Sigmoid colon (tissue), 7 donors: ENCODE measurements around the gene NTMT2. TPM values are rescaled to one million over a fixed set of nuclear protein-coding genes. Genes with fewer than 3 reads are reported as not detected.

Experiments used
- DNase-seq: peaks from one replicate; pipeline ENCODE4 v3.0.0-alpha.2; 2019
- H3K27ac ChIP-seq, 4 donors: fragments of 200-600 bp; sonication (generic); one replicate each; pipeline ENCODE4 v1.5.1; 2016 to 2019; ENCODE audit warnings: mild to moderate bottlenecking in 1 of 4
- H3K27me3 ChIP-seq, 3 donors: fragments of 200-600 bp; sonication (generic); one replicate each; pipeline ENCODE4 v1.5.1; 2019; ENCODE audit warnings: mild to moderate bottlenecking in 1 of 3
- H3K36me3 ChIP-seq, 4 donors: fragments of 200-600 bp; sonication (generic); one replicate each; pipeline ENCODE4 v1.5.1; 2016 to 2019
- H3K4me1 ChIP-seq, 4 donors: fragments of 200-600 bp; sonication (generic); one replicate each; pipeline ENCODE4 v1.5.1; 2017 to 2019
- H3K4me3 ChIP-seq, 4 donors: fragments of 200-600 bp; sonication (generic); one replicate each; pipeline ENCODE4 v1.5.1; 2017 to 2019; ENCODE audit warnings: mild to moderate bottlenecking in 2 of 4, moderate library complexity in 1 of 4
- H3K9me3 ChIP-seq, 4 donors: fragments of 200-600 bp in 3 of 4; sonication (generic) in 3 of 4; one replicate each; pipeline versions ENCODE4 v1.5.1 to v1.6.1; 2013 to 2019
- CTCF ChIP-seq, 4 experiments: fragments of 450-650 bp in 3 of 4; fragments of 200-600 bp in 1 of 4; IDR thresholded peaks; one replicate each; pipeline ENCODE4 v1.5.1; 2016 to 2019; ENCODE audit warnings: antibody characterized with exemption in 4 of 4, mild to moderate bottlenecking in 3 of 4, moderate library complexity in 2 of 4
- EP300 ChIP-seq, 4 donors: sonication (generic); formaldehyde crosslinking; IDR thresholded peaks; one replicate each; pipeline ENCODE4 v1.6.1; 2017; ENCODE audit warnings: antibody characterized with exemption in 4 of 4
- POLR2A ChIP-seq, 2 donors: fragments of 450-650 bp; IDR thresholded peaks; one replicate each; pipeline ENCODE4 v1.6.1; 2016; ENCODE audit warnings: antibody characterized with exemption in 2 of 2, mild to moderate bottlenecking in 2 of 2, moderate library complexity in 2 of 2
- POLR2AphosphoS5 ChIP-seq, 4 donors: sonication (generic); formaldehyde crosslinking; IDR thresholded peaks; one replicate each; pipeline ENCODE4 v1.6.1; 2017; ENCODE audit warnings: antibody characterized with exemption in 4 of 4
- WGBS, 2 donors: extraction: QIAGEN DNeasy Blood & Tissue Kit; methylation state at CpG; one replicate each; pipeline ENCODE4 v1.1.7; 2013; 5-methylcytosine and 5-hydroxymethylcytosine counted together
- intact Hi-C: fragments of 100-400 bp; cut with DNase I; formaldehyde crosslinking; loops from one replicate; pipeline ENCODE4 v1.15.1; 2023
- polyA plus RNA-seq, 3 donors: library from polyadenylated mRNA; stranded (reverse); fragments of 200-250 nt; gene quantifications; one replicate each; pipeline ENCODE4 v1.2.3, GENCODE V29; 2013
- total RNA-seq, 4 donors: library from RNA; depleted of rRNA; stranded (reverse); fragments of >200 nt; gene quantifications; one replicate each; pipeline ENCODE4 v1.1.0, GENCODE V29; 2016
- donor health status: healthy with polysubstance abuse.
- donor health status: Bipolar disorder and iron deficiency.
- donor health status: healthy.

NTMT2 gene
- total and polyA plus RNA-seq, 7 donors: not detected

- H3K4me3 ChIP-seq: no peak overlapping the region
- H3K9me3 ChIP-seq: peaks cover 0 to 2% (median 0%) of the 10 kb centered on the region in 4 donors
- no peaks in the 10 kb centered on the region for H3K36me3 ChIP-seq
- H3K4me1 ChIP-seq: no peaks in the 10 kb centered on the region
- no peak overlapping the region for H3K27ac ChIP-seq
- no peaks in the 10 kb centered on the region for H3K27me3 ChIP-seq
- no peak for DNase-seq
- intact Hi-C loops: no loop called here
- TF ChIP-seq CTCF (IDR thresholded peaks at IDR 0.05) (no peak), POLR2AphosphoS5 (IDR thresholded peaks at IDR 0.05) (no peak), POLR2A (IDR thresholded peaks at IDR 0.05) (no peak), EP300 (IDR thresholded peaks at IDR 0.05) (no peak)
- 86 to 88% methylated on average over 5 of the region's 5 CpGs for WGBS, 2 donors
Observed at GRCh38 chr1:170175041-170175440, 29.3 kb downstream of the NTMT2 start.

DNA sequence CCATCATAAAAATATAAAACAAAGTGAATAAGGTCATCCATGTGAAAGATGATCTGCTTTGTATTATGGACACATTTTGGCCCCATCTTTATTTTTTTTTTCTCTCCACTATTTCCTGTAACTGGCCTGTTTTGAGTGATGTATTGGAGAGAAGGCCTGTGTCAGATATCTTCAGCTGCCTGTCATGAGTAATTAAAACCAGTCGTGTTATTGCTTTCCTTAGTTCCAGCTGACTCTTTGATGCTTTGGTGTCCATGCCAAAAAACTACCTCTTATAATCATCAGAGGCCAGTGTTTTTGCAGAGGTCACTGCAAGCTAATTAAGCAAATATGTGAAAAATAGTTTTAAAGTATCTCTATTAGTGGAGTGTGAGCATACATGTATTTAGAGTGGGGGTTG is 29.7 kb downstream of the NTMT2 start:
- 54 to 66% methylated on average over 1 of the region's 1 CpG for WGBS, 2 donors
- no peak for DNase-seq
- Histone ChIP-seq H3K36me3 (no peaks in the 10 kb centered on the region), H3K4me3 (no peak overlapping the region), H3K4me1 (no peaks in the 10 kb centered on the region), H3K27ac (no peak overlapping the region), H3K9me3 (peaks cover 0 to 2% (median 0%) of the 10 kb centered on the region in 4 donors), H3K27me3 (no peaks in the 10 kb centered on the region)
- TF ChIP-seq EP300 (IDR thresholded peaks at IDR 0.05) (no peak), POLR2AphosphoS5 (IDR thresholded peaks at IDR 0.05) (no peak), POLR2A (IDR thresholded peaks at IDR 0.05) (no peak), CTCF (IDR thresholded peaks at IDR 0.05) (no peak)
- intact Hi-C loops: no loop called here

DNA sequence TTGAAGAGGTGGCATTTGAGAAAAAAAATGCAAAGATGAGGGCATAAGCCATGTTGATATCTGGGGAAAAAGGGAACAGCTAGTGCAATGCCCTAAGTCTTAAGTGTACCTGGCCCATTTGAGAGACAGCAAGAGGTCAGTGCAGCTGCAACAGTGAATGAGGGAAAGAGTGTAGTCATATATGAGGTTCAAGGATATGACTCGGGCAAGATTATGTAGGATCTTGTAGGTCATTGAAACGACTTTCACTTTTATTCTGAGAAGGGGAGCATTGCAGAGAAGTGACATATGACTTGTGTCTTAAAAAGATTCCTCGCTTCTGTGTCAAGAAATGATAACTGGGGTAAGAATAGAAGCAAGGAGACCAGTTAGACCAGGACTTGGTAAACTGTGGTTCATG is 31.0 kb downstream of the NTMT2 start:
- TF ChIP-seq POLR2AphosphoS5 (IDR thresholded peaks at IDR 0.05) (no peak), POLR2A (IDR thresholded peaks at IDR 0.05) (no peak), EP300 (IDR thresholded peaks at IDR 0.05) (no peak), CTCF (IDR thresholded peaks at IDR 0.05) (no peak)
- Histone ChIP-seq H3K36me3 (no peaks in the 10 kb centered on the region), H3K27ac (no peak overlapping the region), H3K4me1 (no peaks in the 10 kb centered on the region), H3K27me3 (no peaks in the 10 kb centered on the region), H3K4me3 (no peak overlapping the region), H3K9me3 (no peaks in the 10 kb centered on the region)
- DNase-seq: no peak
- 71 to 79% methylated on average over 3 of the region's 3 CpGs for whole genome bisulfite sequencing, 2 donors
- intact Hi-C loops: no loop called here

GRCh38 chr1:170182442-170182841 is 36.7 kb downstream of the NTMT2 start:
- no peak for DNase-seq
- intact Hi-C loops: no loop called here
- Histone ChIP-seq H3K9me3 (no peaks in the 10 kb centered on the region), H3K27ac (no peak overlapping the region), H3K36me3 (no peaks in the 10 kb centered on the region), H3K27me3 (no peaks in the 10 kb centered on the region), H3K4me3 (no peak overlapping the region), H3K4me1 (no peaks in the 10 kb centered on the region)
- 60 to 75% methylated on average over 2 of the region's 2 CpGs for WGBS, 2 donors
- TF ChIP-seq EP300 (IDR thresholded peaks at IDR 0.05) (no peak), POLR2A (IDR thresholded peaks at IDR 0.05) (no peak), POLR2AphosphoS5 (IDR thresholded peaks at IDR 0.05) (no peak), CTCF (IDR thresholded peaks at IDR 0.05) (no peak)

DNA sequence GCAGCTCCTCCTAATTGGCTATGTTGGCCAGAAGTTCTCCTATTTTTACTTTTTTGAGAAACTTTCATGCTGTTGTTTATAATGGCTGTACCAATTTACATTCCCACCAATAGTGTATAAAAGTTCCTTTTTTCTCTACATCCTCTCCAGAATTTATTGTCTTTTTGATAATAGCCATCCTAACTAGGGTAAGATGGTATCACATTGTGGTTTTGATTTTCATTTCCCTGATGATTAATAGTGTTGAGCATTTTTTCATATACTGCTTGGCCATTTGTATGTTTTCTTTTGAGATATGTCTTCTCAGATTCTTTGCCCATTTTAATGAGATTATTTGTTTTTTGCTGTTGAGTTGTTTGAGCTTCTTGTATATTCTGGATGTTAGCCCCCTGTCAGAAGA is 46.8 kb downstream of the NTMT2 start:
- no peak overlapping the region for H3K27ac ChIP-seq
- H3K4me1 ChIP-seq: no peaks in the 10 kb centered on the region
- intact Hi-C loops: no loop called here
- H3K36me3 ChIP-seq: no peaks in the 10 kb centered on the region
- TF ChIP-seq EP300 (IDR thresholded peaks at IDR 0.05): no peak
- TF ChIP-seq POLR2A (IDR thresholded peaks at IDR 0.05): no peak
- no peak for TF ChIP-seq POLR2AphosphoS5 (IDR thresholded peaks at IDR 0.05)
- no peak for TF ChIP-seq CTCF (IDR thresholded peaks at IDR 0.05)
- no peak overlapping the region for H3K4me3 ChIP-seq
- no peak for DNase-seq
- no peaks in the 10 kb centered on the region for H3K27me3 ChIP-seq
- peaks cover 0 to 1% (median 0%) of the 10 kb centered on the region in 4 donors for H3K9me3 ChIP-seq
